GM21717 (cell line): Measurements from ENCODE around the gene AAR2.

Source experiments
- ATAC-seq: cut with Tn5 transposase; IDR thresholded peaks from one replicate; pipeline ENCODE4 v1.9.1; 2021; ENCODE audit warnings: mild to moderate bottlenecking, moderate library complexity; ENCODE audit not compliant: unreplicated experiment

Gene AAR2

DNA sequence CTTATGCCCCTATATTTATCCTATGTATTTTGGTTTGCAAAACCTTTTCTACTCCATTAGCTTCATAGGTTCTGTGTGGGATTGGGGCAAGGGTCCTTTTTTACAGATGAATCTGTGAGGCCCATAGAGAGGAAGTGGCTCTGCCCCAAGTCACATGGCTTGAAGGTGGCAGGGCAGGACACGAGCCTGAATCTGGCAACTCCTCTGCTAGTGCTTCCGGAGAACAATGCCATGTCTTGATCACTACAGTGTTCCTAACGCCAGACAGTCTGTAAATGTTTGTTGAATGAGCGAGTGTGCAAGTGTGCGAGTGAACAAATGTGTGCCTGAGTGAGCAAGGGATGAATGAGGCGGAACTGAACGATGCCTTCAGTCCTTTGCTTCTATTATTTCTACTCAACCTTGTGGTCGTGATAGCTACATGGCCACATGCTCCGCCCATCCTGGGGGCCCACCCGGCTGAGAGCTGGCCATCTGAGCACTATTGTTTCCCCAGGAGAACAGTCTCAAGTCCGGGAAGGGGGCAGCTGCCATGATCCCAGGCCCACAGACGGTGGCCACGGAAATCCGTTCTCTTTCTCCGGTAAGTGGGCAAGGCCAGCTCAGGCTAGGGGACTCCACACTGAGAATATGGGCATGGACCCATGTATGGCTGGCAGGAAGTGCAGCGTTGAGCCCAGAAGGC, 17.8 kb upstream of the AAR2 start:
- ATAC-seq, result no peak

DNA sequence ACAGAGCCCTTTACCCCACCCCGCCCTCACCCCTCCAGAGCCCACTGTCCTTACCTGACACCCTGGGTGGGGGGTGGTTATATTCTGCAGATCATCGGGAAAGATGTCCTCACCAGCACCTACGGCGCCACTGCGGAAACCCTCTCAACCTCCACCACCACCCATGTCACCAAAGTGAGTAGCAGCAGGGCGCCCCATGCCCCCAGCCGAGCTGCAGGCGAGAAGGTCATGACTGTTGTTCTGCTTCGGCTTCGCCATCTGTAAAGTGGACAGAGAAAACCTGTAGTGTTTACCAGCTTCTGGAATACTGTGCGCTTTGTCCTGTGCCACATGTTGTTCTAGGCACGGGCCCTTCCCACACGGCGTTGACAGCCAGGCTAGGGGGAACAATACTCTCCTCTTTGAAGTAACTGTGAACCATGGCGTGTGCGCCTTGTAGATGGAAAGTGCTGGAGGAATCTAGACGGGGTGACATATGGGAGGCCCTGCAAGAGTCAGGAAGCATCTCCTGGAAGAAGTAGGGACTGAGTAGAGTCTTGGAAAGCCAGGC, 16.5 kb upstream of the AAR2 start:
- no peak for ATAC-seq

DNA sequence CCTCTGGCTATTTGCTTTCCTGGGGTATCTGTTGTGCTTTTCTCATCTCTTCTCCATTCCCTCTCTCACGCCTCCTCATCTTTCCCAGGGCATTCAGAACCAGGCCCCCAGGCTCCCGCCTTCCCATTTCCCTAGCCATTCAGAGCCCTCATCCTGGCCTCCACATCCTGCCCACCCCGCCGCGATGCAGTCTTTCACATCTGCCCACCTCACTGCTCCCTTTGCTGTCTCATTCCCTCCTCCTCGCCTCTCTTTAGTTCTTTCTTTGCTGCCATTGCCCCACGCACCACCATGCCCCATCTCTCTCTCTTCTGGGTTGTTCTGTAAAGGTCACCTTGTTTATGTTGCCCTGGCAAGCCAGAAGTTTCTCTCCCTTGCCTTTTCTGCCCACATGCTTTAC, 10.6 kb upstream of the AAR2 start:
- no peak for ATAC-seq

DNA sequence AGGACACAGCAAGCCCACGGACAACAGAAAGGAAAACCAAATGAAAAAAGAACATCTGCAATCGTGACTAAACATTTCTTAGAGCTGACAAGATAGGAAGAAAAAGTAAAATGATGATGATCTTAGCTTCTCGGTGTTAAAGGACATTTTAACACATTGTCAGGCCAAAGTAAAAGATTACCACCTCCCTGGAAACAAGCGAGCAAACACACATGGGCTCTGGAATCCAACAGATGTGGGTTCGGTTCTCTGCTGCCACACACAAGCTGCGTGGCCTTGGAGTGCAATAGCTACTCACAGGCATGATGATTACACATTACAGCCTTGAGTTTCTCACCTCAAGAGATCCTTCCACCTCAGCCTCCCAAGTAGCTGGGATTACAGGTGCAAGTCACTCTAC, 7.5 kb upstream of the AAR2 start:
- no peak for ATAC-seq

DNA sequence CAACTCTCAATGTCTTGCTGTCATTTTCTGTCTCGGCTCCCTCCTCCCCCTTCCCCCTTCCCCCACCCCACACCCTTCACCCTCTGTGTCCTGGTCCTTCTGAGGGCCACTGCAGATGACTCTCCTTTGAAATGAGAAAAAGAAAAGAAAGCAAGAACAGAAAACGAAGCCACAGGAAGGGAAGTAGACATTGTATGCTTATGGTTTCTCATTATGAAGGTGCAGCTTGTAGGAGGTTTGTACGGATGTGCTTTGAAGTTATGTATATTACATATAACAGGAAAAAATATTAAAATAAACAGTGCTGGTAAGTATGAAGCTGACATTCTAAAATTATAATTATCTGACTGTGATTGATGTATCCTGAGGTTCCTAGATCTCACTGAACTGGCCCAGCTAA, 6.3 kb upstream of the AAR2 start:
- ATAC-seq, result no peak

DNA sequence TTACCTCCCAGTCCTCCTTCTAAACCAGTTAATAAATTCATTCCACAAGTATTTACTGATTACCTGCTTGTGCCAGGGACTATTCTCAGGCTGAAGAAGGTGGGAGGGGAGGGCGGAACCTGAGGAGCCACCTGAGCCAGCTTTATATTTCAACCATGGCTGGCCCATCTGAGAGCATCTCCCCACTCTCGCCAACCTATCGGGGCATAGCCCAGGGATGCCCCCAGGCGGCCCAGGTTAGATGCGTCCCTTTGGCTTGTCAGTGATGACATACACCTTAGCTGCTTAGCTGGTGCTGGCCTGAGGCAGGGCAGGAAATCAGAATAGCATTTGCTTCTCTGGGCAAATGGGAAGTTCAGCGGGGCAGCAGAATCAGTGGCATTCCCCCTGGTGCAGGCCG, 4.9 kb upstream of the AAR2 start:
- ATAC-seq, result no peak

DNA sequence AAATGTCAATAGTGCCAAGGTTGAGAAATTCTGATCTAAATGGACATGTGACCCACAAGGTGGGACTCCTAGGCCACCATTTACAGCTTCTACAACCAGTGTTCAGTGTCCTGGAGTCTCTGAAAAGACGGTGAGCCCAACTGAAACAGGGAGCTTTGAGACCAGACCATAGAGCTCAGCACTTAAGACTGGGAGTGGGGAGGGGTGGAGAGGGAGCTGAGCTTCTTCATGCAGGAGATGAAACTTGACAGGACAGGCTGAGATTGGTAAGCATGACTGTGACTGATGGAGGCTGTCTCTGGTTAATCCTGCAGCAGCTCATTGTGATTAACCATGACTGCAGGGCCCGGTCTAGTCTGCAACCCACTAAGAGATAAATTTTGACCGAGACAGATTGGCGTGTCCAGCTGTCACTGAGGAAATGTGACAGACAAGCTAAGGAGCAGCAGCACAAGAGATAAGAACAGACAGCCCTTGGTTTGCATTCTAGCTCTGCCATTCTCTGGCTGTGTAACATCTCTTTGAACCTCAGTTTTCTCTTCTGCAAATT, 1.4 kb upstream of the AAR2 start:
- no peak for ATAC-seq

DNA sequence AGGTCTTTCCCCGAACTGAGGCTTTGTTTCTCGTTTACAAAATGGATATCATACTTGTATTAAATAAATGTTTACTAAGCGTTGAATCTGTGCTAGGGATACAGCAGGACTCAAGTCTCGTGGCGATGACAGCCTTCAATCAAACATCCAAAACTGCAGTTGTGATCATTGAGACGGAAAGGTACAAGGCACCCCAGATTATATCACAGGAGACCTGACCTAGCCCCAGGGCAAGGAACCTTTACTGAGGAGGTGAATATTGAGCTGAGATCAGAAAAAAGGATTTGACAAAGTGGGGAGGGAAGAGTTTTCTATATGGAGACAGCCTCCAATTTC, 476 bp downstream of the AAR2 start:
- ATAC-seq, result no peak

DNA sequence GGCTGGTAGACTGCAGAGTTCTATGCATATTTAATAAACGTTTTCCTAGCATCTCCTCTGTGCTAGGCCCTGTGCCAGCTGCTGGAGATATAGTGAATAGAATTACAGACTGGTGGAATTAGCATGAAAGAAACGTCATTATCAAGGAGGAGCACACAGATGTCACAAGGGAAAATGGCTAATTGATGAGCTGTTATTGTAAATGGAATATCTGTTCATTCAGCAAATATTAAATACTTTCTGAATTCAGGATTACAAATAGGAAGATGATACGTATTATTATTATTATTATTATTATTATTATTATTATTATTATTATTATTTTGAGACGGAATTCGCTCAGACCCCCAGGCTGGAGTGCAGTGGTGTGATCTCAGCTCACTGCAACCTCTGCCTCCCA, 1.2 kb downstream of the AAR2 start:
- ATAC-seq, result no peak

DNA sequence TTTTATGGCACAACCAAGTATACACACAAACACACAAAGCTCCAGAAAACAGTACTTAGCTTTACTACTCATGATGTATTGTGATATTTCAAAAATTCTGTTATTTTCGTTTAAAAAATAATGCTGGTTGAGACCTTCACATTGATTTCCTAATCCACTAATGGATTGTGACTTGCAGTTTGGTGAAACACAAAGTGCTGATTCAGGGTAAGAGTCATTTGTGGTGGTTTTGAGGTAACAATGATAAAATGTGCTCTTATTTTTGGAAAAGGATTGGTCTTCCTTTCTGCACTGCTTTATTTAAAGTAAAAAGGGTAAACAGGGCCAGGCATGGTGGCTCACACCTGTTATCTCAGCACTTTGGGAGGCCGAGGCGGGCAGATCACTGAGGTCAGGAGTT, 1.9 kb downstream of the AAR2 start:
- no peak for ATAC-seq

DNA sequence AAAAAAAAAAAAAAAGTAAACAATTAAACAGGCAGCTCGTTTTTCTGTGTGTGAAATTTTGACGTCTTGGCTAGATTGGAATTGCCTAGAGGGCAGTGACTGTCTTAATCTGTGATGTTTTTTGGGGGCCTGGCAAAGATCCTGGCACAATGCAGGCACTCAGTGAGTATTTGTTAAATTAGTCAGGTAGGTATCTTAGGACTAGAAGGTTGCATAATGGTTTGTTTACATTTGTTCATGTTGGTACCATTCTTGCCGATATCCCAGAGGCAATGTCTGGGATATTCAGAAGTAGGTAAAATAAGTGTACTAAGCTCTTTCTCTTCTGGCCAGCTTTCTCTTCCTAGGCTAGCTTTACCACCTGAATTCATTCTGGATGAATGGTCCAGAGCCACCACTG, 2.5 kb downstream of the AAR2 start:
- no peak for ATAC-seq

DNA sequence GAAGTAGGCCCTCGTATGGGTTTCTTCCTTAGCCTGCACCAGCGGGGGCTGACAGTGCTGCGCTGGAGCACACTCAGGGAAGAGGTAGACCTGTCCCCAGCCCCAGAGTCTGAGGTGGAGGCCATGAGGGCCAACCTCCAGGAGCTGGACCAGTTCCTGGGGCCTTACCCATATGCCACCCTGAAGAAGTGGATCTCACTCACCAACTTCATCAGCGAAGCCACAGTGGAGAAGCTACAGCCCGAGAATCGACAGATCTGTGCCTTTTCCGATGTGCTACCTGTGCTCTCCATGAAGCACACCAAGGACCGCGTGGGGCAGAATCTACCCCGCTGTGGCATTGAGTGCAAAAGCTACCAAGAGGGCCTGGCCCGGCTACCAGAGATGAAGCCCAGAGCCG, 3.8 kb downstream of the AAR2 start:
- ATAC-seq, result no peak

DNA sequence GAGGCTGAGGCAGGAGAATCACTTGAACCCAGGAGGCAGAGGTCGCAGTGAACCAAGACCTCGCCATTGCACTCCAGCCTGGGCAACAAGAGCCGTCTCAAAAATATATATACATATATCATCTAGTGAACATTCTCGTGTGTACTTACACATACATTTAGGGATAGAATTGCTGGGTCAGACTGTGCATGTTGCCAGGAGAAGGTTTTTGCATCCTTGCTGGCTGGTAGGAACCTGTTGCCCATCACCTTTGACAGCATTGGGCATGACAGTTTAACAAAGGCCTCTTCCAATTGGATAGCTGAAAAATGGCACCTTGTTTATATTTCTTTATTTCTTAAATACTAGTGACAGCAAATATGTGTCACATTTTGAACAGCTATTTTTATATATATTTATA, 5.4 kb downstream of the AAR2 start:
- no peak for ATAC-seq

DNA sequence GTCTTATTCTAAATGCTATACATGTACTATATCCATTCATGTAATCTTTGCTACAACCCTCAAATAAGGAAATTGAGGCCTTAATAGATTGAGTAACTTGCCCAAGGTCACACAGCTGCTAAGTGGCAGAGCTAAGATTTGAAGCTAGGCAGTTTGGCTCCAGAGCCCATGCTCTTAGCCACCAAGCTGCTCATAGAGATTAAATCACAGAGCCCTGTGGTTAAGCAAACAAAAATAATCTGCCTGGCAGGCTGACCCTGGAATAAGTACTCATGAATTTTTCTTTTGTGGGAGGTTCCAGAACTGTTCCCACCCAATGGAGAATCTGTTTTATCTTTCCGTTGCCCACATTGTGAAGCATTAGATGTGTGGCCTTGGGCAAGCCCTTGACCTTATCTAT, 7.4 kb downstream of the AAR2 start:
- no peak for ATAC-seq

DNA sequence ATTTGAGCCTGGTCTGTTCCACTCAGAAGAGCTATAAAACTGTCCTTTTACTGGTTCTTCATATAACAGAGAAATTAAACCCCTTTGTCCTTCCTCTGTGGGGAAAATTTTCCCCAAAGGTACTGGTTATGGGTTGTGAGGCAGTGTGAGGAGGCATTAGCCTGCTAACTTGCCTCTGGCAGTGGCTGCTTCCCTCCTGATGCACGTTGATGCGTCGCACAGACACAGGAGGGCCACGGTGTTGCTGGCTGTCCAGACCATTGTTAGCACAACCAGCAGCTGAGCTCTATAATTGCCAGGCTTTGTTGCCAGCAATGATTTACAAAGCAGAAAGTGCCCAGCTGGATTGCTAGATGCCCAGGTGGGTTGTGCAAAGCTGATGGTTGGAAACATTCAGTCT, 10.1 kb downstream of the AAR2 start:
- no peak for ATAC-seq

DNA sequence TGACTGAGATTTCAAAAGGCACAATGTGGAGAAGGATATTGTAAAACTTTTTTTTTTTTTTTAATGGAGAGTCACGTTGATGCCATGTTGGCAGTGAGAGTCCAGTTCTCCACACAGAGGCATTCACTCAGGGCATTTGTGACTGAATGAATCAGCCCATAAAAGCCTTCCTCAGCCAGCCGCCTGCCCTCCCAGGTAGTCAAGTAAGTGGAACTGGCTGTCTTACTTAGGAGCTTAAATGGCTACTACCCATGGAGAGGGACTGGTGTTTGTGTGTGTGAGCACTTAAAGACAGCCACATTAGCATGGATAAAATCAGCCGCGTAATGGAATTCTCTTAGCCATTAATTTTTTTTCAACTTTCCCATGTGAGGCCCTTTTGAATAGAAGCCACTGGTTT, 12.6 kb downstream of the AAR2 start:
- no peak for ATAC-seq

DNA sequence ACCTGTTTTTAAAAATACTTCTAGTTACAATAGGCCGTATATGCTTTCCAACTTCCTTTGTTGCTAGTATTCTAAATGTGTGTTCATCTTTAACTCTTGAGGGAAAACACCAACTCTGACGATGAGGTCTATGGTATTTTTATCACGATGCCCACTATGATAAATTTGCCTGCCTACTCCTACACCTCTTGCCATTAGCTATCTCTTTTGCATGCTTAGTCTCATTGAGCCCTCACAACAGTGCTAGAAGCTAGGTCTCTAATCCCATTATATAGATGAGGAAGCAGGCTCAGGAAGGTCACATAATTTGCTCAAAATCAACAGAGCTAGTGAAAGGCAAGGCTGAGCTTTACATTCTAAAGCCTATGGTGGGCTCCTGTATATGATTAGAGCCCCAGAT, 13.2 kb downstream of the AAR2 start:
- ATAC-seq, result no peak

DNA sequence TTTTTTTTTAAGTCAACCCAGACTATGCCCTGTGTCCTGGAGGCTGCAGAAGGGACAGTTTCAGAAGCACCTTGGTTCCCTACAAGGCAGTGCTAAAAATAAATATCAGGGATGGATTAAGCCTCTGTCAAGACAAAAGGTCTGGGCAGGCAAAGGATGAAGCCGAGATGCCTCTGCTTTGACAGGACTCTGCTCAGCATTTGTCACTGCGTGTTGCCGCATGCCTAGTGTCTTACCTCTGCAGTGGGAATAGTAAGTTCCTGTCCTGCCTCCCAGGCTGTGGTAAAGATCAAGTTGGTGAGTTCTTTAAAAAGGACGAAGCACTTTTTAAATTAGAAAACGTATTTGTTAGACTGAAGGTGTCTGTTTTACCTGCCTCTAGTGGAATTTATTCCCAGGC, 15.1 kb downstream of the AAR2 start:
- ATAC-seq, result no peak

DNA sequence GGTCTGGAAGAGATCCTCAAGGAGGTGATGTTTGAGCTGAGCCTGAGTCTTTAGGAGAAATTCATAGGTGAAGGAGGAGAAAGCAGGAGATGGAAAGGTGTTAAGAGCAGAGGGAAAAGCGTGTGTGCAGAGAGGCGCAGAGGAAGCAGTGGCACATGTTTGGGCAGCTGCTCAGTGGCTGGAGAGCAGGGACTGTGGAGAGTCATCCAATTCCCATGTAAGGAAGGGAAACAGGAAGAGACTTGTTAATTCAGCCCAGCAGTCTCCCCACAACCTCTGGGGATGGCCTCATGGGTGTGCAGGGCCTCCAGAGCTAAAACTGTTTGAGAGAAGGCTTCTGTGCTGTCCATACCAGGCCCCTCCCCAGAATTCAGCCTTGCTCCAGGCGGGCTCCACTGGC, 16.2 kb downstream of the AAR2 start:
- ATAC-seq, result no peak

DNA sequence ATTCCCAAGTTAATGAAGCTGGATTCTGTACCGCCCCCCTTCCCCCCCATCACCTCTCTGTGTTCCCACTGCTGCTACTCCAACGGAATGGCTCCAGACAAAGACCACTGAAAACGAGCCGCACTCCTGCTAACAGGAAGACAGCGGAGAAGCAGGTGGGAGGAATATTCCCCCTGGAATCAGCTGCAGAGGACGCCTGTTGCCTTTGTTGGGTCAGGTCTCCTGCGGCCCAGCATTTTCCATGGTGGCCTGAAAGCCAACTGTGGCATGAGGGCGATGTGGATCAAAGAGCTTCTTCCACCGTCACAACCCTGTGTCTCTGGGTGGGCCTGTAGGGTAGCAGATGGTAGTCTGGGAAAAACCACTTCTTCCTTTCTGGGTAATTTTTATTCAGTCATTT, 16.8 kb downstream of the AAR2 start:
- no peak for ATAC-seq

DNA sequence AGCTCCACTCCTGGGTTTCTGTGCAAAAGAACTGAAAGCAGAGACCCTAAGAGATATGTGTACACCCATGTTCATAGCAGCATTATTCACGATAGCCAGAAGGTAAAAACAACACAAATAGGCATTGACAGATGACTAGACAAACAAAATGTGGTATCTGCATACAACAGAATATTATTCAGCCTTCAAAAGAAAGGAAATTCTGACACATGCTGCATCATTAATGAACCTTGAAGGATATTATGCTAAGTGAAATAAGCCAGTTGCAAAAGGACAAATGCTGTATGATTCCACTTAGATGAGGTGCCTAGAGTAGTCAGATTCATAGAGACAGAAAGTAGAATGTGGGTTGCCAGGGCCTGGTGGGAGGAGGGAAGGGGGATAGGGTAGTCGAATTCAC, 17.8 kb downstream of the AAR2 start:
- no peak for ATAC-seq

DNA sequence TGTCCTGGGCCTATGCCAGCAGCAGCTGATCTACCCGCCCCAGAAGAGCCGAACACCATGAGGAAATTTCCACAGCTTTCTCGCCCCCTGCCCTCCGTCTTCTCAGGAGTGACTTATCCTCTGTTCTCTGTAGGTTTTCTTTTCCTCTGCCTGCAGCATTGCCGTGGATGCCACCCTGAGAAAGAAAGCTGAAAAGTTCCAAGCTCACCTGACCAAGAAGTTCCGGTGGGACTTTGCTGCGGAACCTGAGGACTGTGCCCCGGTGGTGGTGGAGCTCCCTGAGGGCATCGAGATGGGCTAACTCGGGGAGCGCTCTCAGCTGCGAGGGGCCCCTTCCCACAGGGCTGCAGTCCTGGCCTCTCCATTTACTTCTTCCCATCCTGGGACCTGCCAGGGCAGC, 19.2 kb downstream of the AAR2 start:
- ATAC-seq, result no peak
